Measurements from ENCODE around the gene POMT1. TPM values are rescaled to one million over a fixed set of nuclear protein-coding genes. Genes with fewer than 3 reads are reported as not detected.

POMT1 gene
- total RNA-seq, 1 donor from 2014 or later = 34.8 TPM

- peaks cover 9% of the 10 kb centered on the region for H3K36me3 Mint-ChIP-seq (ENCODE audit: low read depth, unreplicated experiment)
- no peak for TF ChIP-seq EZH2 (IDR thresholded peaks at IDR 0.05; ENCODE audit: insufficient read depth, low read length)
- no peak for TF ChIP-seq CTCF (IDR thresholded peaks at IDR 0.05; ENCODE audit: insufficient read depth, low read depth, low read length)
- peaks cover 14% of the 10 kb centered on the region for H3K9me3 Mint-ChIP-seq (ENCODE audit: unreplicated experiment)
- peaks cover 22% of the 10 kb centered on the region for H3K27me3 Mint-ChIP-seq (ENCODE audit: low read depth, unreplicated experiment)
- no peak for FAIRE-seq
- Histone ChIP-seq H3K9ac (ENCODE audit: low read length) (no peak overlapping the region), H3K27ac (ENCODE audit: low read depth, low read length) (no peak overlapping the region), H3K79me2 (ENCODE audit: insufficient read depth, low read length) (no peaks in the 10 kb centered on the region), H3K9me3 (ENCODE audit: insufficient read depth, low read depth, low read length) (no peaks in the 10 kb centered on the region), H3K4me2 (ENCODE audit: low read length) (no peak overlapping the region), H4K20me1 (ENCODE audit: insufficient read depth, low read length) (no peaks in the 10 kb centered on the region), H3K4me3 (ENCODE audit: insufficient read depth, low read depth, low read length) (no peak overlapping the region), H3K36me3 (ENCODE audit: insufficient read depth, low read length) (no peaks in the 10 kb centered on the region), H2AFZ (ENCODE audit: low read depth, low read length) (no peak overlapping the region), H3K4me1 (ENCODE audit: insufficient read depth, low read length) (no peaks in the 10 kb centered on the region), H3K27me3 (ENCODE audit: insufficient read depth, low read length) (peaks cover 6% of the 10 kb centered on the region)
- H3K27ac Mint-ChIP-seq (ENCODE audit: unreplicated experiment) = no peak overlapping the region
- no peak for DNase-seq (ENCODE audit: low read depth)
- no peak overlapping the region for H3K4me3 Mint-ChIP-seq (ENCODE audit: unreplicated experiment)
- peaks cover 7% of the 10 kb centered on the region for H3K4me1 Mint-ChIP-seq (ENCODE audit: low read depth, unreplicated experiment)
Measured at GRCh38 chr9:131559421-131560000, 56.8 kb downstream of the POMT1 start.

- no peaks in the 10 kb centered on the region for H3K4me1 ChIP-seq (ENCODE audit: insufficient read depth, low read length)
- no peaks in the 10 kb centered on the region for H4K20me1 ChIP-seq (ENCODE audit: insufficient read depth, low read length)
- Mint-ChIP-seq H3K4me1 (ENCODE audit: low read depth, unreplicated experiment) (peaks cover 7% of the 10 kb centered on the region), H3K36me3 (ENCODE audit: low read depth, unreplicated experiment) (peaks cover 3% of the 10 kb centered on the region), H3K9me3 (ENCODE audit: unreplicated experiment) (peaks cover 12% of the 10 kb centered on the region), H3K4me3 (ENCODE audit: unreplicated experiment) (no peak overlapping the region), H3K27ac (ENCODE audit: unreplicated experiment) (no peak overlapping the region), H3K27me3 (ENCODE audit: low read depth, unreplicated experiment) (peaks cover under 1% of the 10 kb centered on the region)
- H3K9ac ChIP-seq (ENCODE audit: low read length) = no peak overlapping the region
- H3K4me3 ChIP-seq (ENCODE audit: insufficient read depth, low read depth, low read length) = no peak overlapping the region
- no peaks in the 10 kb centered on the region for H3K9me3 ChIP-seq (ENCODE audit: insufficient read depth, low read depth, low read length)
- H3K36me3 ChIP-seq (ENCODE audit: insufficient read depth, low read length) = no peaks in the 10 kb centered on the region
- H3K27me3 ChIP-seq (ENCODE audit: insufficient read depth, low read length) = no peaks in the 10 kb centered on the region
- FAIRE-seq = no peak
- H3K4me2 ChIP-seq (ENCODE audit: low read length) = no peak overlapping the region
- TF ChIP-seq CTCF (IDR thresholded peaks at IDR 0.05; ENCODE audit: insufficient read depth, low read depth, low read length) (no peak), EZH2 (IDR thresholded peaks at IDR 0.05; ENCODE audit: insufficient read depth, low read length) (no peak)
- H3K27ac ChIP-seq (ENCODE audit: low read depth, low read length) = no peak overlapping the region
- DNase-seq (ENCODE audit: low read depth) = peak; percentile 53
- H3K79me2 ChIP-seq (ENCODE audit: insufficient read depth, low read length) = no peaks in the 10 kb centered on the region
- no peak overlapping the region for H2AFZ ChIP-seq (ENCODE audit: low read depth, low read length)
Measured at GRCh38 chr9:131562032-131562959, 59.6 kb downstream of the POMT1 start.
